ENCODE measurements around the gene ICOS. TPM values are rescaled to one million over a fixed set of nuclear protein-coding genes. Genes with fewer than 3 reads are reported as not detected.
"Not testable (repeated sequence)": the region's sequence is repeated elsewhere in the genome, so short reads cannot be mapped to it uniquely, and the experiment has no call there.

The ICOS gene
- total RNA-seq, 1 experiment from 2014 or later, result not detected

DNA sequence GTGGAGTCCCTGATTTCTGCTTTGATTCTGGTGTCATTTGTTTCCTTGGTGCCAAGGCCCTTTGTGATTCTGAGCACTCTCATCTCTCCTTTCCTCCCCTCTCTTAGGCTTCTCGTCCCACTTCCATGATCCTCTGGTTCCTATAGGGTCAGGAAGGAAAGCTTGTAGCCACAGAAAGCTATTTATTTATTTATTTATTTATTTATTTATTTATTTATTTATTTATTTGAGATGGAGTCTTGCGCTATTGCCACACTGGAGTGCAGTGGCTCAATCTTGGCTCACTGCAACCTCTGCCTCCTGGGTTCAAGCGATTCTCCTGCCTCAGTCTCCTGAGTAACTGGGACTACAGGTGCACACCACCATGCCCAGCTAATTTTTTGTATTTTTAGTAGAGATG, 49.4 kb downstream of the ICOS start:
- H3K27ac ChIP-seq (ENCODE audit: low read length); H3K9ac ChIP-seq (ENCODE audit: low read length); H3K27me3 ChIP-seq (ENCODE audit: low read length); H4K20me1 ChIP-seq (ENCODE audit: insufficient read depth, low read depth, low read length); H2AFZ ChIP-seq (ENCODE audit: low read length); H3K9me2 ChIP-seq (replicated peaks; ENCODE audit: insufficient read depth, low read length); H3K36me3 ChIP-seq (ENCODE audit: insufficient read depth, low read length); H3K4me2 ChIP-seq (ENCODE audit: low read depth, low read length, poor library complexity, severe bottlenecking); H3K9me3 ChIP-seq (ENCODE audit: low read length); H3K79me2 ChIP-seq (ENCODE audit: low read length); H3K4me1 ChIP-seq (ENCODE audit: low read length); DNase-seq; H3K4me3 ChIP-seq (ENCODE audit: low read length): not testable (repeated sequence)

DNA sequence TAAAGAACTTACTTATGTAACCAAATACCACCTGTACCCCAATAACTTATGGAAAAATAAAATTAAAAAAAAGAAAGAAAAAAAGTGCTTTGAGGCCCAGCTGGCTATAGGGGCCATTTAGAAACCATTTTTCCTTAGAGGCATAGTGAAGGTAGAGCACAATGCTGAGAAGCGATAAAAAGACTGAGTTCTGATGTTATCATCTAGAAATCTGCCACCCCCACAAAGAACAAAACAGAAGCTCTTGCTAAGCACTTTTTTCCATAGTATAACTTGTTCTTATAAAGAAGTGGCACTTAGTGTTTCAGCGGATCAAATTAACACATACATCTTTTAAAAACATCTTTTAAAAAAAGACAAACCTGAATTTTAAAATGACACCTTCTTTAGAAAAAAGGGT, 51.4 kb downstream of the ICOS start:
- Histone ChIP-seq H3K79me2 (ENCODE audit: low read length) (no peaks in the 10 kb centered on the region), H3K27me3 (ENCODE audit: low read length) (no peaks in the 10 kb centered on the region), H3K36me3 (ENCODE audit: insufficient read depth, low read length) (no peaks in the 10 kb centered on the region), H3K4me3 (ENCODE audit: low read length) (no peak overlapping the region), H3K27ac (ENCODE audit: low read length) (no peak overlapping the region), H3K9me2 (replicated peaks; ENCODE audit: insufficient read depth, low read length) (no peaks in the 10 kb centered on the region), H3K4me2 (ENCODE audit: low read depth, low read length, poor library complexity, severe bottlenecking) (no peak overlapping the region), H2AFZ (ENCODE audit: low read length) (no peak overlapping the region), H4K20me1 (ENCODE audit: insufficient read depth, low read depth, low read length) (no peaks in the 10 kb centered on the region), H3K9ac (ENCODE audit: low read length) (no peak overlapping the region), H3K9me3 (ENCODE audit: low read length) (no peaks in the 10 kb centered on the region), H3K4me1 (ENCODE audit: low read length) (no peaks in the 10 kb centered on the region; the same call in 1 of the 2 replicates)
- DNase-seq, result no peak

DNA sequence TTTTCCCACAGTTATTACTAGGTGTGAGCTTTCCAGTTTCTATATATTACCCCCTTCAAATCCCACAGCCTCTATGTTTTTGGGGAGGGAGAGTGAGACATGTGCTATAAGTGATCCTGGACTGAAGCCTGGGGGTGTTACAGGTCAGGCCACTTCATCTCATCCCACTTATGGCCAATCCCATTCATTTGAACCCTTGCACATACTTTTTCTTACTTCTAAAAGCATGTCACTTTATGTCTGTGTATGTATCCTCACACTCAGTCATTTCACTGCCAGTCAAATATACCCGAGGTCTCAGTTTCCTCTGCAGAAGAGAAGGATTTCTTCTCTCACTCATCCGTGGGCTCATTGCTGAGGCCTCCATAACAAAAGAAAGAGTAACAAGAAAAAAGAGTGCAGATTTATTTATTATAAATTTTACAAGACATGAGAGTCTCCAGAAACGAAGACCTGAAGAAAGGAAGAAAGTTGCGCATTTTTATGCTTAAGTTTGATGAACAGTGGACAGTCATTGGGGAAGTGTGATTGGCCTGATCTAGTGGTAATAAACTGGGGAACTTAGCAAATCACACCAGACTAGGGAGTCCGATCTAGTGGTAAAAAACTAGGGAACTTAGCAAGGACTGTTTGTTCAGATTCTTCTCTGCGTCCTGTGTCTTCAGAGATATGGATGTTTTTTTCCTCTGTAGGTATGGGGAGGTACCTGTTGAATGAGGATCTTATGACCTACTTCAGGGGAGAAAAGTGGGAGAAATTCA, 52.1 kb downstream of the ICOS start:
- no peaks in the 10 kb centered on the region for H3K27me3 ChIP-seq (ENCODE audit: low read length)
- H3K4me3 ChIP-seq (ENCODE audit: low read length), result no peak overlapping the region
- no peaks in the 10 kb centered on the region for H3K79me2 ChIP-seq (ENCODE audit: low read length)
- peaks cover 6% of the 10 kb centered on the region for H3K4me1 ChIP-seq (ENCODE audit: low read length)
- H3K9me3 ChIP-seq (ENCODE audit: low read length), result no peaks in the 10 kb centered on the region
- no peak overlapping the region for H2AFZ ChIP-seq (ENCODE audit: low read length)
- H3K36me3 ChIP-seq (ENCODE audit: insufficient read depth, low read length), result no peaks in the 10 kb centered on the region
- H3K27ac ChIP-seq (ENCODE audit: low read length), result no peak overlapping the region
- DNase-seq, result no peak
- H3K9me2 ChIP-seq (replicated peaks; ENCODE audit: insufficient read depth, low read length), result no peaks in the 10 kb centered on the region
- no peak overlapping the region for H3K9ac ChIP-seq (ENCODE audit: low read length)
- H3K4me2 ChIP-seq (ENCODE audit: low read depth, low read length, poor library complexity, severe bottlenecking), result no peak overlapping the region
- H4K20me1 ChIP-seq (ENCODE audit: insufficient read depth, low read depth, low read length), result no peaks in the 10 kb centered on the region

DNA sequence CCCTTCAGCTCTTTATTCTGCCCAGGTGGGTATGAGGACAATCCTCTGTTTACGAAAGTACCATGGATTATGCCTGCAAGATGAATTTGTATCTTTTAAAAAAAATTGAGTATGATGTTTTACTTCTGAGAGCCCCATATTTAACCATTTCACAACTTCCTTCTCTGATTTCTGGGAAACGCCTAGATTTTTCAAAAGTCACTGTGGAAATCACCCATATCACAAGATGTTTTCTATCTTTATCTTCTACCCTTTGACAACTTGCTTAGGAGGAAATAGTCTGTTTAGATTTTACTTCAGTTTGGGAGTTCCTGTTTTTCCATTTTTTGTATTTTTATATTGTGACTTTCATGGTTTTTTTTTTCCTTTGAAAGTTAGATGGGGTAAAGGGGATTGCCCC, 53.0 kb downstream of the ICOS start:
- H3K9me2 ChIP-seq (replicated peaks; ENCODE audit: insufficient read depth, low read length), result no peaks in the 10 kb centered on the region
- no peak overlapping the region for H3K4me2 ChIP-seq (ENCODE audit: low read depth, low read length, poor library complexity, severe bottlenecking)
- H3K4me1 ChIP-seq (ENCODE audit: low read length), result peaks cover 9% of the 10 kb centered on the region
- no peak overlapping the region for H3K9ac ChIP-seq (ENCODE audit: low read length)
- no peaks in the 10 kb centered on the region for H3K79me2 ChIP-seq (ENCODE audit: low read length)
- no peak overlapping the region for H3K27ac ChIP-seq (ENCODE audit: low read length)
- no peaks in the 10 kb centered on the region for H3K27me3 ChIP-seq (ENCODE audit: low read length)
- no peaks in the 10 kb centered on the region for H3K9me3 ChIP-seq (ENCODE audit: low read length)
- no peak overlapping the region for H3K4me3 ChIP-seq (ENCODE audit: low read length)
- H4K20me1 ChIP-seq (ENCODE audit: insufficient read depth, low read depth, low read length), result no peaks in the 10 kb centered on the region
- H2AFZ ChIP-seq (ENCODE audit: low read length), result no peak overlapping the region
- no peak for DNase-seq
- H3K36me3 ChIP-seq (ENCODE audit: insufficient read depth, low read length), result no peaks in the 10 kb centered on the region

DNA sequence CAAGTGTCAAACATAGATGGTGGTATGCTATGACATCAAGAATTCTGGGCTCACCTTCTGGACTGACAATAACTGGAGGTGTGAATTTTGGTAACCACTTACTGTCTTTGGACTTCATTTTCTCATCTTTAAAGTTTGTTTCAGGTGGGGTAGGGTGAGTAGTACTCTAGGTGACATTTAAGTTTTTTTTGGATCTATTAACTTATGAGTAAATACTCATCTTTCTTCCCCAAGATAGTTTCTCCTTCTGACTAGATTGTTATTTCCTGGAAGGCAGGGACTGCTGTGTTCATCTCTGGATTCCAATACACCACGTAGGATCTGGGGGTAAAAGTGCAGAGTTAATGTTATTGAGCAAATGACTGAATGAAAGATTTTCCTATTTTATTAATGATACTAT, 55.9 kb downstream of the ICOS start:
- H3K4me2 ChIP-seq (ENCODE audit: low read depth, low read length, poor library complexity, severe bottlenecking), result no peak overlapping the region
- H3K9me3 ChIP-seq (ENCODE audit: low read length), result no peaks in the 10 kb centered on the region
- no peaks in the 10 kb centered on the region for H4K20me1 ChIP-seq (ENCODE audit: insufficient read depth, low read depth, low read length)
- H2AFZ ChIP-seq (ENCODE audit: low read length), result no peak overlapping the region
- H3K79me2 ChIP-seq (ENCODE audit: low read length), result no peaks in the 10 kb centered on the region
- H3K27ac ChIP-seq (ENCODE audit: low read length), result no peak overlapping the region
- H3K4me3 ChIP-seq (ENCODE audit: low read length), result no peak overlapping the region
- no peak overlapping the region for H3K9ac ChIP-seq (ENCODE audit: low read length)
- no peaks in the 10 kb centered on the region for H3K9me2 ChIP-seq (replicated peaks; ENCODE audit: insufficient read depth, low read length)
- no peaks in the 10 kb centered on the region for H3K27me3 ChIP-seq (ENCODE audit: low read length)
- H3K36me3 ChIP-seq (ENCODE audit: insufficient read depth, low read length), result no peaks in the 10 kb centered on the region
- H3K4me1 ChIP-seq (ENCODE audit: low read length), result peaks cover 9% of the 10 kb centered on the region
- DNase-seq, result no peak

DNA sequence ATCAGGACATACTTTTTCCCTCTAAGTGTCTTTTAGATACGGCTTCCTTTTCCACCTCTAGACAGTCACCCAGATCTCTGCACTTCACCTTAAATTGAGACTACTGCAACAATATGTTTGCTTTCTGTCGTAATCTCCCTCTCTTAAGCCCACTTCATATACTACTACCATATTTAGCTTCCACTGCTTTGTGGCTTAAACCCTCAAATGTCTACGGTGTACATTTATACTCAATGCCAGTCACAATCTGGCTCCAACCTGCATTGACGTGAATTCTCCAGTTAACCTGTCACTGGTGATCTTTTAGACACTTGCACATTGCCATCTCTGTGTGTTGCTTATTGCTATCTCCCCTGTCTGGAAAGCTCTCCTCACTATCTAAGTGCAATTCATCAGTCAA, 56.4 kb downstream of the ICOS start:
- no peak overlapping the region for H3K9ac ChIP-seq (ENCODE audit: low read length)
- no peak overlapping the region for H3K4me3 ChIP-seq (ENCODE audit: low read length)
- no peaks in the 10 kb centered on the region for H3K36me3 ChIP-seq (ENCODE audit: insufficient read depth, low read length)
- H3K4me2 ChIP-seq (ENCODE audit: low read depth, low read length, poor library complexity, severe bottlenecking), result no peak overlapping the region
- H3K9me3 ChIP-seq (ENCODE audit: low read length), result no peaks in the 10 kb centered on the region
- H3K27me3 ChIP-seq (ENCODE audit: low read length), result no peaks in the 10 kb centered on the region
- no peak overlapping the region for H3K27ac ChIP-seq (ENCODE audit: low read length)
- peaks cover 9% of the 10 kb centered on the region for H3K4me1 ChIP-seq (ENCODE audit: low read length)
- no peaks in the 10 kb centered on the region for H4K20me1 ChIP-seq (ENCODE audit: insufficient read depth, low read depth, low read length)
- H3K79me2 ChIP-seq (ENCODE audit: low read length), result no peaks in the 10 kb centered on the region
- no peaks in the 10 kb centered on the region for H3K9me2 ChIP-seq (replicated peaks; ENCODE audit: insufficient read depth, low read length)
- no peak overlapping the region for H2AFZ ChIP-seq (ENCODE audit: low read length)
- no peak for DNase-seq

DNA sequence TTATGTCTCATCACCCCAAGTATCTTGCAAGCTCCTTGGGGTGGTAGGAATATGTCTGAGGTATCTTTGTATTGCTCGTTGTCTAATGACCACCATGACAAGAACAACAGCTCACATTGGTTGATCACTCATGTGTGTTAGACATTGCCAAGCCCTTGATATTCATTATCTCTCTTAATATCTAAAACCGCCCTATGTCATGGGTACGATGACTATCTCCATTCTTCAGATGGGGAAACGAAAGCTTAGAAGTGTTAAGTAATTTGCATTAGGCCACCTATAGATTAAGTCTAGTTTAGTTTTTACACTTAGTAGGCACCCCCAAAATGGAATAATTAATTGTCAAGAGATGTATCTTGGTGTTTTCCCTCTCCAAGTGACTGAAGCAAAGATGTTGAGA, 57.0 kb downstream of the ICOS start:
- no peak overlapping the region for H3K4me3 ChIP-seq (ENCODE audit: low read length)
- no peak overlapping the region for H3K9ac ChIP-seq (ENCODE audit: low read length)
- no peak overlapping the region for H3K4me2 ChIP-seq (ENCODE audit: low read depth, low read length, poor library complexity, severe bottlenecking)
- no peak overlapping the region for H2AFZ ChIP-seq (ENCODE audit: low read length)
- H3K27ac ChIP-seq (ENCODE audit: low read length), result no peak overlapping the region
- H4K20me1 ChIP-seq (ENCODE audit: insufficient read depth, low read depth, low read length), result no peaks in the 10 kb centered on the region
- no peaks in the 10 kb centered on the region for H3K9me2 ChIP-seq (replicated peaks; ENCODE audit: insufficient read depth, low read length)
- no peaks in the 10 kb centered on the region for H3K27me3 ChIP-seq (ENCODE audit: low read length)
- no peak for DNase-seq
- no peaks in the 10 kb centered on the region for H3K36me3 ChIP-seq (ENCODE audit: insufficient read depth, low read length)
- peaks cover 9% of the 10 kb centered on the region for H3K4me1 ChIP-seq (ENCODE audit: low read length)
- H3K9me3 ChIP-seq (ENCODE audit: low read length), result no peaks in the 10 kb centered on the region
- H3K79me2 ChIP-seq (ENCODE audit: low read length), result no peaks in the 10 kb centered on the region

DNA sequence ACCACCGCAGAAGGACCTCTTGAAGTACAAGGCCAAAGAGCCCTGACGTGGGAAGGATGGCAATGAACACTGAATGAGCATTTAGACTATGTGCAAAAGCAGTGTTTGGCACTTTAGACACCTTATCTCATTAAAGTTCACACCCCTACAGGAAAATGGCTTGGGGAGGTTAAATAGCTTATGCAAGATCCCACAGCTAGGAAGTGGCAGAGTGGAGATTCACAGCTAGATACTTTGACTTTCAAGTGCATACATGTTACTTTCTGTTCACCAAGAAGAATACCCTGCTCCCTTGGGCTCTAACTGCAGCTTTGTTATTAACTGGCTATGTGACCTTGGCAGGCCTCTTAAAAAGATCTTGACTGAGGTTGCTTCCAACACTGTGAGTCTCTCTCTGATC, 58.2 kb downstream of the ICOS start:
- Histone ChIP-seq H3K4me1 (ENCODE audit: low read length) (peaks cover 9% of the 10 kb centered on the region), H3K27me3 (ENCODE audit: low read length) (no peaks in the 10 kb centered on the region), H3K27ac (ENCODE audit: low read length) (no peak overlapping the region), H3K4me3 (ENCODE audit: low read length) (no peak overlapping the region), H3K36me3 (ENCODE audit: insufficient read depth, low read length) (no peaks in the 10 kb centered on the region), H3K79me2 (ENCODE audit: low read length) (no peaks in the 10 kb centered on the region), H3K9me3 (ENCODE audit: low read length) (no peaks in the 10 kb centered on the region), H3K9ac (ENCODE audit: low read length) (no peak overlapping the region), H3K9me2 (replicated peaks; ENCODE audit: insufficient read depth, low read length) (no peaks in the 10 kb centered on the region), H2AFZ (ENCODE audit: low read length) (no peak overlapping the region), H4K20me1 (ENCODE audit: insufficient read depth, low read depth, low read length) (no peaks in the 10 kb centered on the region), H3K4me2 (ENCODE audit: low read depth, low read length, poor library complexity, severe bottlenecking) (no peak overlapping the region)
- no peak for DNase-seq

Data from Karpas-422 (cell line).